Common myeloid progenitor, CD34-positive (primary cell): ENCODE data around the gene MSL3.

Source experiments
- CTCF ChIA-PET: fragments of 350-600 bp; sonication (Branson Sonifier 250); formaldehyde crosslinking; loops from one replicate; lab custom pipeline; 2021; ENCODE audit warnings: antibody characterized with exemption; lab: Charles Lee
- POLR2A ChIA-PET: fragments of 350-600 bp; sonication (Branson Sonifier 250); formaldehyde crosslinking; loops from one replicate; lab custom pipeline; 2021; ENCODE audit warnings: antibody characterized with exemption; lab: Charles Lee
- DNase-seq, 3 donors: peaks; one replicate each; pipeline versions ENCODE4 v3.0.0 to v3.0.0-alpha.2; 2013
- H3K27ac ChIP-seq, 2 experiments: 1 replicate in 1 of 2; 2 replicates in 1 of 2; pipeline ENCODE4 v1.7.0; 2013; ENCODE audit warnings: inconsistent platforms in 2 of 2, low read length in 2 of 2, mild to moderate bottlenecking in 2 of 2, low read depth in 1 of 2, moderate library complexity in 1 of 2; ENCODE audit not compliant: severe bottlenecking in 2 of 2, insufficient read depth in 1 of 2, poor library complexity in 1 of 2
- H3K27me3 ChIP-seq, 5 experiments: replicated peaks in 2 of 5; 1 replicate in 3 of 5; 2 replicates in 2 of 5; pipeline versions ENCODE4 v1.6.1 to v1.7.0; 2013; ENCODE audit warnings: low read length in 4 of 5, mild to moderate bottlenecking in 2 of 5, moderate library complexity in 2 of 5, inconsistent platforms in 1 of 5; ENCODE audit not compliant: insufficient read depth in 5 of 5, control insufficient read depth in 4 of 5
- H3K36me3 ChIP-seq, 4 experiments: 1 replicate in 2 of 4; 2 replicates in 2 of 4; pipeline versions ENCODE4 v1.6.1 to v1.7.0; 2013; ENCODE audit warnings: low read length in 3 of 4, control low read depth in 1 of 4, mild to moderate bottlenecking in 1 of 4; ENCODE audit not compliant: control insufficient read depth in 4 of 4, insufficient read depth in 4 of 4
- H3K4me1 ChIP-seq, 4 experiments: 1 replicate in 3 of 4; 2 replicates in 1 of 4; pipeline versions ENCODE4 v1.6.1 to v1.7.1; 2013; ENCODE audit warnings: low read length in 3 of 4, mild to moderate bottlenecking in 3 of 4, control low read depth in 1 of 4, inconsistent platforms in 1 of 4, moderate library complexity in 1 of 4; ENCODE audit not compliant: control insufficient read depth in 4 of 4, insufficient read depth in 4 of 4; ENCODE audit errors: control extremely low read depth in 1 of 4
- H3K4me3 ChIP-seq, 7 experiments: 1 replicate in 4 of 7; 2 replicates in 3 of 7; pipeline versions ENCODE4 v1.5.1 to v1.7.0; 2013; ENCODE audit warnings: mild to moderate bottlenecking in 7 of 7, low read length in 6 of 7, moderate library complexity in 6 of 7, inconsistent platforms in 2 of 7, low read depth in 2 of 7, control low read depth in 1 of 7; ENCODE audit not compliant: insufficient read depth in 4 of 7, control insufficient read depth in 1 of 7; ENCODE audit errors: extremely low read depth in 1 of 7
- H3K9me3 ChIP-seq, 5 experiments: 1 replicate in 4 of 5; 2 replicates in 1 of 5; pipeline versions ENCODE4 v1.6.1 to v1.7.1; 2013; ENCODE audit warnings: low read length in 4 of 5, mild to moderate bottlenecking in 2 of 5, inconsistent platforms in 1 of 5, low read depth in 1 of 5, moderate library complexity in 1 of 5; ENCODE audit not compliant: control insufficient read depth in 4 of 5, insufficient read depth in 2 of 5; ENCODE audit errors: control extremely low read depth in 1 of 5
- WGBS: methylation state at CpG from one replicate; pipeline ENCODE4 v1.1.5; 2013; ENCODE audit not compliant: insufficient coverage; 5-methylcytosine and 5-hydroxymethylcytosine counted together

The MSL3 gene

GRCh38 chrX:11739776-11740175, 18.3 kb upstream of the MSL3 start:
- DNase-seq = no peak

GRCh38 chrX:11740794-11741193, 17.2 kb upstream of the MSL3 start:
- WGBS = 50% methylated on average over 1 of the region's 3 CpGs
- CTCF ChIA-PET = no interaction called here

More at GRCh38 chrX:11739776-11740175, 18.3 kb upstream of the MSL3 start:
- Histone ChIP-seq H3K27me3 (peaks cover 0 to 3% (median 2%) of the 10 kb centered on the region in 5 experiments), H3K9me3 (no peaks in the 10 kb centered on the region), H3K4me1 (no peaks in the 10 kb centered on the region), H3K27ac (no peak overlapping the region), H3K36me3 (no peaks in the 10 kb centered on the region), H3K4me3 (no peak overlapping the region)
- WGBS = no CpG with 5 or more reads among the region's 2 CpGs
- CTCF ChIA-PET = no interaction called here
- POLR2A ChIA-PET = no interaction called here

GRCh38 chrX:11741574-11741973, 16.5 kb upstream of the MSL3 start:
- POLR2A ChIA-PET = no interaction called here
- H3K4me1 ChIP-seq = no peaks in the 10 kb centered on the region
- H3K27ac ChIP-seq = no peak overlapping the region
- H3K27me3 ChIP-seq = peaks cover 0 to 2% (median 0%) of the 10 kb centered on the region in 5 experiments
- no peaks in the 10 kb centered on the region for H3K36me3 ChIP-seq
- H3K4me3 ChIP-seq = no peak overlapping the region
- no peak for DNase-seq
- CTCF ChIA-PET = no interaction called here
- WGBS = 78% methylated on average over 2 of the region's 2 CpGs
- no peaks in the 10 kb centered on the region for H3K9me3 ChIP-seq

More at GRCh38 chrX:11740794-11741193, 17.2 kb upstream of the MSL3 start:
- H3K27ac ChIP-seq = no peak overlapping the region
- POLR2A ChIA-PET = no interaction called here
- no peaks in the 10 kb centered on the region for H3K36me3 ChIP-seq
- peaks cover 0 to 2% (median 0%) of the 10 kb centered on the region in 5 experiments for H3K27me3 ChIP-seq
- no peaks in the 10 kb centered on the region for H3K9me3 ChIP-seq
- DNase-seq = no peak
- no peak overlapping the region for H3K4me3 ChIP-seq
- H3K4me1 ChIP-seq = no peaks in the 10 kb centered on the region

- WGBS = 70% methylated on average over 1 of the region's 2 CpGs
- DNase-seq = no peak
- Histone ChIP-seq H3K27me3 (peaks cover 0 to 5% (median 0%) of the 10 kb centered on the region in 5 experiments), H3K4me1 (no peaks in the 10 kb centered on the region), H3K27ac (no peak overlapping the region), H3K36me3 (no peaks in the 10 kb centered on the region), H3K9me3 (no peaks in the 10 kb centered on the region), H3K4me3 (no peak overlapping the region)
- ChIA-PET CTCF (interaction anchor here (0.5 kb wide), 1 partner anchor 1091 kb away, joined by 3 read pairs; no protein-coding TSS in a partner anchor), POLR2A (no interaction called here)
Measured at GRCh38 chrX:11745881-11746280, 12.2 kb upstream of the MSL3 start.

- Histone ChIP-seq H3K4me1 (no peaks in the 10 kb centered on the region), H3K36me3 (no peaks in the 10 kb centered on the region), H3K4me3 (no peak overlapping the region), H3K9me3 (no peaks in the 10 kb centered on the region), H3K27ac (no peak overlapping the region), H3K27me3 (peaks cover 0 to 8% (median 2%) of the 10 kb centered on the region in 5 experiments)
- ChIA-PET CTCF (no interaction called here), POLR2A (no interaction called here)
- no peak for DNase-seq
- 80% methylated on average over 1 of the region's 4 CpGs for WGBS
Measured at GRCh38 chrX:11750046-11750445, 8.0 kb upstream of the MSL3 start.

- WGBS = 88% methylated on average over 1 of the region's 4 CpGs
- ChIA-PET POLR2A (no interaction called here), CTCF (no interaction called here)
- Histone ChIP-seq H3K9me3 (no peaks in the 10 kb centered on the region), H3K4me1 (no peaks in the 10 kb centered on the region), H3K27ac (no peak overlapping the region), H3K36me3 (no peaks in the 10 kb centered on the region), H3K4me3 (no peak overlapping the region), H3K27me3 (peaks cover 0 to 8% (median 2%) of the 10 kb centered on the region in 5 experiments)
- no peak for DNase-seq
Measured at GRCh38 chrX:11750694-11751093, 7.3 kb upstream of the MSL3 start.

GRCh38 chrX:11751261-11751660, 6.8 kb upstream of the MSL3 start:
- Histone ChIP-seq H3K36me3 (no peaks in the 10 kb centered on the region), H3K4me3 (no peak overlapping the region), H3K27me3 (peaks cover 0 to 8% (median 2%) of the 10 kb centered on the region in 5 experiments), H3K27ac (no peak overlapping the region), H3K9me3 (no peaks in the 10 kb centered on the region), H3K4me1 (no peaks in the 10 kb centered on the region)
- ChIA-PET CTCF (no interaction called here), POLR2A (no interaction called here)
- peak in 1 of 3 donors; percentile 4 for DNase-seq
